Lower leg skin (tissue), 3 donors: Measurements from ENCODE around the gene VPS35L.

Experiments
- CTCF ChIP-seq, 3 donors: fragments of 450-650 bp; IDR thresholded peaks; one replicate each; pipeline ENCODE4 v1.5.1; 2016; ENCODE audit warnings: antibody characterized with exemption in 3 of 3, mild to moderate bottlenecking in 3 of 3, moderate library complexity in 2 of 3
- POLR2A ChIP-seq, 2 donors: fragments of 450-650 bp; IDR thresholded peaks; one replicate each; pipeline ENCODE4 v1.6.1; 2016 to 2017; ENCODE audit warnings: antibody characterized with exemption in 2 of 2, mild to moderate bottlenecking in 1 of 2, moderate library complexity in 1 of 2

DNA sequence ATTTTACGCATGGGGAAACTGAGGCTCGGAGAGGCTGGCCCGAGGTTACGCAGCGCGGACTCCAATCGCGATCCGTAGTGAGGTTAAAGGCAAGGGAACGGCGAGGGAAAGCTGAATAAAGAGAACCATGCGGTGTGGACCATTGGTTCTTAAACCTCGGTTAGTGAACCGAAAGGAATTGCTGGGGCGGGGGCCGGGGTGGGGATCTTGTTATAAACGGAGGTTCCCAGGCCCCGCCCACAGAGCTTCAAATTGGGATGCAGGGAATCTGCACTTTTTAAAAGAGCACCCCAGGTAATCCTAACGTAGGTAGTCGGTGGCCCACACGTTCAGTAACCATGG, 163.1 kb downstream of the VPS35L start:
- TF ChIP-seq POLR2A (IDR thresholded peaks at IDR 0.05) (no peak), CTCF (IDR thresholded peaks at IDR 0.05) (no peak)
